G401.6 (cell line): Measurements from ENCODE around the gene IFITM2.
"Not testable (repeated sequence)": the region's sequence is repeated elsewhere in the genome, so short reads cannot be mapped to it uniquely, and the experiment has no call there.

Experiments
- FAIRE-seq: peaks from 2 replicates; lab custom pipeline; 2012; peaks lifted over from hg19 to GRCh38; lab: Jason Lieb, UNC

Gene IFITM2

DNA sequence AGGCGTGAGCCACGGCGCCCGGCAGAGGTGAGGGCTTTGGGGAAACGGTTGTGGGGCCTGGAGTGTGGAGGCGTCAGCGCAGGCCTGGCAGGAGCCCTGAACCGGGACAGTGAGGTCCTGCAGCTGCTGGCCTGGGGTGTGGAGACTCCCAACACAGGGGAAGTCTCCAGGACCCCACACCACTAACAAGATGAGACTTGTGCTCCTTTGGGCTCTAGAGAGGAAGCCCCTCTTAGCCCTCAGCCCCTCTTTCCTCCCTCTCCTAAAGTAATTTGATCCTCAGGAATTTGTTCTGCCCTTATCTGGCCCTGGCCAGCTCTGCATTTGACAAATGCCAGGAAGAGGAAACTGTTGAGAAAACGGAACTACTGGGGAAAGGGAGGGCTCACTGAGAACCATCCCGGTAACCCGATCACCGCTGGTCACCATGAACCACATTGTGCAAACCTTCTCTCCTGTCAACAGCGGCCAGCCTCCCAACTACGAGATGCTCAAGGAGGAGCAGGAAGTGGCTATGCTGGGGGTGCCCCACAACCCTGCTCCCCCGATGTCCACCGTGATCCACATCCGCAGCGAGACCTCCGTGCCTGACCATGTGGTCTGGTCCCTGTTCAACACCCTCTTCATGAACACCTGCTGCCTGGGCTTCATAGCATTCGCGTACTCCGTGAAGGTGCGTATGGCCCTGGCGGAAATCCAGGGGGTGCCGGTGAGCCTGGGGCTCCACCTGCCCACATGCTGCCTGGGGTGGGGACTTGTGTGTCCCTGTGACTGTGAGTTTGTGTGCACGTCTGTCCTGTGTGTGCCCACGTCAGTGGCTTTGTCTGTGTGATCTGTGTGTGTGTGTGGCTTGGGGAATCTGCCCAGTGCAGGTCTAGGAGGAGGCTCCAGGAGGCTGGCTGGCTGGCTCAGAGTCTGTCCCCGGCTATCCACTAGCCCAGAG lies at the start of gene IFITM2:
TSS of gene IFITM2 (plus strand) at position 51 of the 943 bp plus-strand sequence. CDS start at position 428, 377 bp downstream.
- not testable (repeated sequence) for FAIRE-seq

DNA sequence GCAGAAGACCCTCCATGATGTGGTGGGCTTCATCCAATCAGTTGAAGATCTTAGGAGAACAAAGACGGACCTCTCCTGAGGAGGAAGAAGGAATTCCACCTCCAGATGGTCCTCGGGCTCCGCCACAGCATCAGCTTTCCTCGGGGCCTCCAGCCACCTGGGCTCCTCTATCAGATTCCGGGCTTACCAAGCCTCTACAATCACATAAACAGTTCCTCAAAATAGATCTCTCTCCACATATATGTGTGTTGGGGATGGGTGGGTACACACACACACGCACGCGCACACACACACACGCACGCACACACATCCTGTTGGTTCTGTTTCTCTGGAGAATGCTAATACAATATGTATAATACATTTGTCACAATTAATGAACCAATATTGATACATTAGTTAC lies 48.2 kb upstream of the IFITM2 start:
- no peak for FAIRE-seq

DNA sequence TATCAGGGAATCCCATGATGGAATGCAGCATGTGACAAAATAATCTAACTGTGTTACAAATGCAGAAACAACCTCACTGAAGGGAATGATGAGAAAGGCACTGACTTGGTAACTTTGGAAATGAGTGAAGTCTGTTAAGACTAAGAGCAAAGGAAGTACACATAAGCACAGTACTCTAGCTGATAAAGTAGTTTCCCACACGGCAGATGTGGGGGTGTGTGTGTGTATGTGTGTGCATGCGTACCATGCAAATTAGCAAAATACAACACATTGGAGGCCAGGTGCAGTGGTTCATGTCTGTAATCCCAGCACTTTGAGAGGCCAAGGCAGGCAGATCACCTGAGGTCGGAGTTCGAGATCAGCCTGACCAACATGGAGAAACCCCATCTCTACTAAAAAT lies 46.0 kb upstream of the IFITM2 start:
- no peak for FAIRE-seq

DNA sequence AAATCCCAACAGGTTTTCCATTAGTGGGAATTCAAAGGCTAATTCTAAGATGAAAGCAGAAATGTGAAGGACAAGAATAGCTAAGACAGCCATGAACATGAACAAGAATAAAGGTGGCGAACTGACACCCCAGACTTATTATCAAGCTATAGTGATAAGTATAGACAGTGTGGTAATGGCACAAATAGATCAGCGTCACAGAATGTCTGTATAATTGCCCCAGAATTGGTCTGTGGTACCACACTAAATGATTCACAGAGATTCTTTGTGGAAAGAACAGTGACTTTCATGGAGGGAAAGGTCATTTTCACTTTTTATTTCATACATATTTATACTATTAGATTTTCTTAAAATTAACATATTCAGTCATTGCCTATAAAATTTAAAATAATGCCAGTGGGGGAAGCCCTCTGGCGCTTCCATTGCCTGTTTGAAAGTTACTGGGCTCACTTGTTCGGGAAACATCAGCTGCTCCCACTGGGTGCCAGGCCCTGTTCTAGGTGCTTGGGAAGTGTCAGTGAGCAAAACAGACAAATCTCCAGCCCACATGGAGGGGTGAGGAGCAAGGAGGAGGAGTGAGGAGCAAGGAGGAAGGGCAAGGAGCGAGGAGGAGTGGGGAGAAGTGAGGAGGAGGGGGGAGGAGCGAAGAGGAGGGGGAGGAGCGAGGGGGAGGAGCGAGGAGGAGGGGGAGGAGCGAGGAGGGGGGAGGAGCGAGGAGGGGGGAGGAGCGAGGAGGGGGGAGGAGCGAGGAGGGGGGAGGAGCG lies 40.8 kb upstream of the IFITM2 start:
- FAIRE-seq = no peak

DNA sequence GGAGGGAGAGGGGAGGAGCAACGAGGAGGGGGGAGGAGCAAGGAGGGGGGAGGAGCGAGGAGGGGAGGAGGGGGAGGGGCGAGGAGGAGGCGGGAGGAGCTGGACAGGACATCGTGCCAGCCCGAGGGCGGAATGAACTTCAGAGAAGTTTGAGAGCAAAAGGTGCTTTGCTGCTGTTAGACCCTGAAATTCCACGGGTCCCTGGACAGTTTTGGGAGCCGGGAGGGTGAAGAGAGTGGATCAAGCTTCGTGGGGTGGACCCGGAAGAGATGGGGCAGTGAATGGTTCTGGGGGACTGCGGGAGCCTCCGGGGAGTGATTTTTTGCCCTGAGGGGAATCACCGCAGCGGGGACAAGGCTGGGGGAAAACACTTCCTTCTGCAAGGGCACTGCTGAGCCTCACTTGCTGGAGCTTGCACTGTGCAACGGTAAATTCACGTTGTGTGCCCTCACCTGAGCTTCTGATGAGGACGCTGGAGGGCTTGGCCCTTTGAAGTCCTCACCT lies 40.1 kb upstream of the IFITM2 start:
- no peak for FAIRE-seq

DNA sequence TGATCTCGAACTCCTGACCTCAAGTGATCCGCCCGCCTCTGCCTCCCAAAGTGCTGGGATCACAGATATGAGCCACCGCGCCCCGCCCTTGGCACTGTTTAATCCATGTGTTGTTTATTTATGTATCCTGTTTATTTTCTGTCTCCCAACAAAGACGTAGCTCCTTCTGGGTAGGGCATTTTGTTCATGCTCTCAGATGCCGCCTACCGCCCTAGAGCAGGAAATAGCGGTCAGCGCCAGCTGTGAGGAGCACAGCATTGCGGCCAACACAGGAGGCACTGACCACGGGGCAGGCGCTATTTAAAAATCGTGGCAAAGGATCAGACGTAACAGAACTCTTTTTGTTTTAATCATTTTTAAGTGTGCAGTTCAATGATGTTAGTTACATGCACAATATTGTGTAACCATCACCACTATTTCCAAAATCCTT lies 38.9 kb upstream of the IFITM2 start:
- not testable (repeated sequence) for FAIRE-seq

DNA sequence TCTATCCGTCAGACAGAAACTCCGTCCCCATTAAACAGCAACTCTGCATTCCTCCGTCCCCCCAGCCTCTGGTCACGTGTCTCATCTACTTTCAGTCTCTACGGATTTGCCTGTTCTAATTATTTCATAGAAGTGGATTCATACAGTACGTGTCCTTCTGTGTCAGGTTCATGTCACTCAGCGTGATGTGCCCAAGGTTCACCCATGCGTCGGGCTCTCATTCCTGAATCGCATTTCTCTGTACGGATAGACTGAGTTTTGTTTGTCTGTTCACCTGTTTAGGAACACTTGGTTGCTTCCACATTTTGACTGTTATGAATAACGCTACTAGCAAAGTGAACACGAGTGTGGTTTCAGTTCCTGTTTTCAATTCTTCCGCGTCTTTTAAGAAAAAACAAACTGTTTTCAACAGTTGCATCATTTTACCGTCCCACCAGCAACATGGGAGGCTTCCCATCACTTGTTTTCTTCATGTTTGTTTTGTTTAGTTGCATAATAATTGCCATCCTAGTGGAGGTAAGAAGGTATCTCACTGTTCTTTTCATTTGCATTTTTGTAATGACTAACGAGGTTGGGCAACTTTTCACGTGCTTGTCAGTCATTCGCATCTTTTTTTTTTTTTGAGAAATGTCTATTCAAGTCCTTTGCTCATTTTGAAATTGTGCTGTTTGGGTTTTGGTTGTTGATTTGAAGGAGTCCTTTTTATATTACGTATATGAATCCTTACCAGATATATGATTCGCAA lies 38.3 kb upstream of the IFITM2 start:
- no peak for FAIRE-seq

DNA sequence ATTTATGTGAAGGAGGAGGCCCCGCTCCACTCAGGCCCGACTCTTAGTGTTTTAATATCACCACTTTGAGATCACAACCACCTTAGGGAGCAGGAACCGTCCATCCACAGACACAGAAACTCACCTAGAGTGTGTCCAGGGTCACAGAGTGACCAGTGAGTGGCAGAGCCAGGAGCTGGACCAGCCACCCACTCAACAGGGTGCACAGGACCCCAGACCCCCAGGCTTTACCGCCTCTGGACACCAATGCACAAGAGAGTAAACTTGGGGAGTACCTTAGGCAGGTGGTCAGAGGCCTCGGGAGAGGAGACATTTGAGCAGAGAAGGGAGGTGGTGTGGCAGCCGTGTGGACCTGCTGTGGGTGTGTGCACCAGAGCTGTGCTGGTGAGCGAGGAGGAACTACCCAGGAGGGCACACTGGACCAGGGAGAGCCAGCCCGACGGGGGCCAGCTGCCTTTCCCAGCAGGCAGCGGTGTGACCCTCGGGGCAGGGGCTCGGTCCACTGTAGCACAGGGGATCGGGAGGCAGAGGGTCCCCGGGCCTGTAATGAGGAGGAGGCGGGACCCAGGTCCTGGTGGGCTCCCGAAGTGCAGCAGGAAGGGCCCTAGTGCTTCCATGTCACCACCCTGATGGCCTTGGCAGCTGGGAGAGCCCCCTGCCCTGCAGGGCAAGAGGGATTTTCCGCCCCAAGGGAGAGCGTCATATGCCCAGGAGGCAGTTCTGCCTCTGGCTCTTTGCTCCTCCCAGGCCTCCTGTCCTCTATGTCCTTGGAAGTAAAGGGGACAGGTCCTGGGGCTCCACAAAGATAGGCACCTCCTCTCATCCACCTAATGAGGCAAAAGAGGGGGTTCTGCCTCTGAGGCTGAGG lies 36.9 kb upstream of the IFITM2 start:
- no peak for FAIRE-seq

DNA sequence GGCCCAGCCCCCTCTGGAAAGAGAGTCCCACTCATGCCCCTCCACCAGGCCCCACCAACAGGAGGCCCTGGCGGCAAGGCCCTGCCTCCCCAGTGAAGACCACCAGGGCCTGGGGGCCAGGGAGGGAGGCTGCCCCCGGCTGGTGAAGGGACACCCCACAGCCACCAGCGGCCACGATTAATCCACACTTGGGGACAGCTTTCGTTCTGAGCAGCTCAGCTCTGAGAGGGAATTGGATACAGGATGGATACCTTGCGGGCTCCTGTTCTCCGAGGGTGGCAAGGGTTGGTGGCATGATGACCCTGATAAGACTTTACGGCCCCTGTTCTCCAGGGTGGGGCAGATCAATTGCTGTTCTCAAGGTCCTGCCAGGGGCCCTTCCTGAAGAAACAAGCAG lies 36.3 kb upstream of the IFITM2 start:
- no peak for FAIRE-seq

DNA sequence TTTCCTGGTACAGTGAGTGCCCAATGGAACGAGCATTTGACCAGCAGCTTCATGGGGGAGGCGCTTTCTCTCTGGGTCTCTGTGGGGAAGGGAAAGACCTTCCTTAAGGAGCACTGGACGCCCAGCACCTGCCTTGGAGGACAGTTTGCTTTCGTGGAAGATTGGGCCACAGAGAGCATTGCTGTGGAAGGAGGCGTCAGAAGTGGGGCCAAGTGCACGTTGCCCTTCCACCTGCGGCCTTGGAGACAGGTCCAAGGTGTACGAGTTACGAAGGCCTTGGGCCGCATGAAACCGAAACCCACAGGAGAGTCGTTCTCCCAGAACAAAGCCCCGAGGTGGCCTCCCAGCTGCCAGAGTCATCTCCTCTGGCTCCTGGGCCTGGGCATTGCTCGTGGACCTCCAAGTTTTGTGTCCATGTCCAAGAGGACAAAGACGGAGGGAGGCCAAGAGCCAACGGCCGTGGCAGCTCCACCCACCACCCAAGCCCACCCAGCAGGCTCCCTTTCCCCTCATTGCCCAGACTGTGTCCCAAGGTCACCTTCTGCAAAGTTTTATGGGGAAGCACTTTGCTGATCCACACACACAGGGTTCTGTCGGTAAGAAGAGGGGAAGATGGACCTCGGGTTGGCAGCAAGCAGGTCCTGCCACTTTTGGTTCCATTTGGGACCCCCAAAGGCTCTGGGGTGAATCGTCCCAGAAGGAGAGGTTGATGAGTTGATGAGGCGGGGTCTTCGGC lies 35.3 kb upstream of the IFITM2 start:
- FAIRE-seq = no peak

DNA sequence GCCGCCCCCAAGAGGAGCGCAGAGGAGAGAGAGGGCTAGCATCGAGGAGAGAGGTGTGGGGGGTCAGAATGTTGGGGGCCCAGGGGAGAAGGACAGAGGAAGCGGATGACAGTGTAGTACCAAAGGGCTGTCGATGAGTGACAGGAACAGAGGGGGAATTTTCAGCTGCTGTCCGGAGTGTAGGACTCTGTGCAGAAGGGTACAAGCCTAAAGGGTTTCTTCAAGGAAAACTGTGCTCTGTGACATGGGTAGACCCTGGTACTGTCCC lies 34.8 kb upstream of the IFITM2 start:
- no peak for FAIRE-seq

DNA sequence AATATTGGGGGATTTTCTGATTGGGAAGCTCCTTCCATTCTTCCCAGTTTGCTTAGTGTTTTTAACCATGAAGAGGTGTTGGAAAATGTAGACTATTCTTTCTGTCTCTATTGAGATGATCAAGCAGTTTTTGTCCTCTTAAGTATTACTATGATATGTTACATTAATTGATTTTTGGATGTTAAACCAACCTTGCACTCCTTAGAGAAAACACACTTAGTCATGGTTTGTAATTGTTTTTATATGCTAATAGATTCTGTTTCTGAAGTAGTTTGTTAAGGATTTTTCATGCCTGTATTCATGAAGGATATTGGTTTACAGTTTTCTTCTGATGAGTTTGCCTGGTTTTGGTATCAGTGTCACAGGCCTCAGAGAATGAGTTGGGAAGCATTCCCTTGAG lies 31.4 kb upstream of the IFITM2 start:
- no peak for FAIRE-seq

DNA sequence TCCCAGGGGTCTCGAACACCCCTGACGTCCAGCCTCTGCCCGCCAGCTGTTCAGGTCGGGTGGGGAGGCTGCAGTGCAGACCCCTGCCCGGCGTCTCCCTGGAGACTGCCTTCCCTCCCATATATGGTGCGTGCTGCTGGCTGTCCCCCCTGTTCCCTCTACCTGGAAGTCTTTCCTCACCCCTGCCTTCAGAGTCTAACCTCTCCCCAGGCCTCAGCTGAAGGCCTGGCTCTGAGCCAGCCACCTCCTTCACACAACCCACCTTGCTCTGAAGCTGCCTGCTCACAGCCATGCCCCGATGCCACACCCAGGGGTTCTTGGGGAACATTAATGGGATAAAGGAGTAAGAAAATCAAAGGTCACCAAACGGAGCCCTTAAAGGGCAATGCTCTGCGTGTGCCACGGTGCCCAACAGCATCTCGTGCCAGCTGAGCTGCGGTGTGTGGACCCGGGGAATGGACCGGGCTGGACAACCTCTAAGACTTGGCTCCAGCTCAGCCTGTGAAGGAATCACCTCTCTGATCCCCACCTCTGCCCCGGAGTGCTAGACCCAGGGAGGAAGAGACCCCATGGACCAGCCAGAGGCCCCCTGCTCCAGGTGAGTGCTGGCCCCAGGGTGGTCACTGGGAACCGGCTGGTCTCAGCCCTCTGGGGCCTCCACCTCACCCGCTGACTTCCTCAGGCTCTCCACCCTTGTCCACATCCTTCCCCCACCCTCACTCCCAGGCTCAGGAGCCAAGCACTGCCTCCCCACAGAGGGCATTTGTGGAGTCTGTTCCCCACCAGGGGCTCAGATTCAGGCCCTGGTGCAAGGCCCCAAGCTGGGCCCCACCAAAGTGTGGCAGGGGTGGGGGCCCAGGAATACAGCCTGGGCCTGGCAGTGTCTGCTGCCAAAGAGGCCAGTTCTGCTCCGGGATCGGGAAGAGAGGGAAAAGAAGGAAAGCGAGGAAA lies 29.3 kb upstream of the IFITM2 start, which contains the start of gene NLRP6:
TSS of gene NLRP6 (plus strand) at position 407 of the 951 bp plus-strand sequence. CDS start at position 570, 163 bp downstream.
- no peak for FAIRE-seq

DNA sequence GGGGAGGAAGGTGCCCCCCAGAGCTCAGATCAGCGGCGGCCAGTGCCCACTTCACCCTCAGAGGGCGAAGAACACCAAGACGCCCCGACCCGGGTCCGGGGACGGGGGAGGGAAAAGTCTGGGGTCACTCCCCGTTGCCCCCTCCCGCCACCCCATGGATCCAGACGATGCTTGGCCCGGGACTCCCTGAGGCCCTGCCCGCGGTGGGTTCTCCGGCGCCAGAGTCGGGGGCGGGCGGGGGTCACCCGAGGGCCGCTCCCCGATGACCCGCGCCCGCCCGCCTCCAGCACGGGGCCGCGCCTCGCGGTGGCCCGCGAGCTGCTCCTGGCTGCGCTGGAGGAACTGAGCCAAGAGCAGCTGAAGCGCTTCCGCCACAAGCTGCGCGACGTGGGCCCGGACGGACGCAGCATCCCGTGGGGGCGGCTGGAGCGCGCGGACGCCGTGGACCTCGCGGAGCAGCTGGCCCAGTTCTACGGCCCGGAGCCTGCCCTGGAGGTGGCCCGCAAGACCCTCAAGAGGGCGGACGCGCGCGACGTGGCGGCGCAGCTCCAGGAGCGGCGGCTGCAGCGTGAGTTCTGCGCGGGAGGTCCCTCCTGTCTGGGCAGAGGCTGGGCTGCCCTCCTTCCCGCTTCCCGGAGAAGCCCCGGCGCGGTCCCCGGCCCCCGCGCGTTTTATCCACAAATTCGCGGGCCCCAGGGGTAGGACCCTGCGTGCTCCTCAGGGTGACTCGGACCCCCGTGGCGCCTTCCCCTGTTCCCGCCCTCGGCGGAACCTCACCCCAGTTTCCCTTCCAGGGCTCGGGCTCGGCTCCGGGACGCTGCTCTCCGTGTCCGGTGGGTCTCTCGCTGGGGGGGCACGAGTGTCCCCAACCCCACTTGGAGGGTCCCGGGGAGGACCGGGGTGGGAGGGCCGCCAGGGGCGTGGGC lies 28.3 kb upstream of the IFITM2 start:
- no peak for FAIRE-seq

DNA sequence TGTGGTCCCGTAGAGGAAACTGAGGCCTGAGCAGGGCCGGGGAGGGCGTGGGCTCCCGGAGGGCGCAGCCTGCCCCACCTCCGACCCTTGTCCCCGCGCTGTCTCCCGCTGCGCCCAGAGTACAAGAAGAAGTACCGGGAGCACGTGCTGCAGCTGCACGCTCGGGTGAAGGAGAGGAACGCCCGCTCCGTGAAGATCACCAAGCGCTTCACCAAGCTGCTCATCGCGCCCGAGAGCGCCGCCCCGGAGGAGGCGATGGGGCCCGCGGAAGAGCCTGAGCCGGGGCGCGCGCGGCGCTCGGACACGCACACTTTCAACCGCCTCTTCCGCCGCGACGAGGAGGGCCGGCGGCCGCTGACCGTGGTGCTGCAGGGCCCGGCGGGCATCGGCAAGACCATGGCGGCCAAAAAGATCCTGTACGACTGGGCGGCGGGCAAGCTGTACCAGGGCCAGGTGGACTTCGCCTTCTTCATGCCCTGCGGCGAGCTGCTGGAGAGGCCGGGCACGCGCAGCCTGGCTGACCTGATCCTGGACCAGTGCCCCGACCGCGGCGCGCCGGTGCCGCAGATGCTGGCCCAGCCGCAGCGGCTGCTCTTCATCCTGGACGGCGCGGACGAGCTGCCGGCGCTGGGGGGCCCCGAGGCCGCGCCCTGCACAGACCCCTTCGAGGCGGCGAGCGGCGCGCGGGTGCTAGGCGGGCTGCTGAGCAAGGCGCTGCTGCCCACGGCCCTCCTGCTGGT lies 27.5 kb upstream of the IFITM2 start:
- FAIRE-seq = no peak

DNA sequence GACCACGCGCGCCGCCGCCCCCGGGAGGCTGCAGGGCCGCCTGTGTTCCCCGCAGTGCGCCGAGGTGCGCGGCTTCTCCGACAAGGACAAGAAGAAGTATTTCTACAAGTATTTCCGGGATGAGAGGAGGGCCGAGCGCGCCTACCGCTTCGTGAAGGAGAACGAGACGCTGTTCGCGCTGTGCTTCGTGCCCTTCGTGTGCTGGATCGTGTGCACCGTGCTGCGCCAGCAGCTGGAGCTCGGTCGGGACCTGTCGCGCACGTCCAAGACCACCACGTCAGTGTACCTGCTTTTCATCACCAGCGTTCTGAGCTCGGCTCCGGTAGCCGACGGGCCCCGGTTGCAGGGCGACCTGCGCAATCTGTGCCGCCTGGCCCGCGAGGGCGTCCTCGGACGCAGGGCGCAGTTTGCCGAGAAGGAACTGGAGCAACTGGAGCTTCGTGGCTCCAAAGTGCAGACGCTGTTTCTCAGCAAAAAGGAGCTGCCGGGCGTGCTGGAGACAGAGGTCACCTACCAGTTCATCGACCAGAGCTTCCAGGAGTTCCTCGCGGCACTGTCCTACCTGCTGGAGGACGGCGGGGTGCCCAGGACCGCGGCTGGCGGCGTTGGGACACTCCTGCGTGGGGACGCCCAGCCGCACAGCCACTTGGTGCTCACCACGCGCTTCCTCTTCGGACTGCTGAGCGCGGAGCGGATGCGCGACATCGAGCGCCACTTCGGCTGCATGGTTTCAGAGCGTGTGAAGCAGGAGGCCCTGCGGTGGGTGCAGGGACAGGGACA lies 26.7 kb upstream of the IFITM2 start:
- FAIRE-seq = no peak
